ENCODE results near the gene GRM1.

DNA sequence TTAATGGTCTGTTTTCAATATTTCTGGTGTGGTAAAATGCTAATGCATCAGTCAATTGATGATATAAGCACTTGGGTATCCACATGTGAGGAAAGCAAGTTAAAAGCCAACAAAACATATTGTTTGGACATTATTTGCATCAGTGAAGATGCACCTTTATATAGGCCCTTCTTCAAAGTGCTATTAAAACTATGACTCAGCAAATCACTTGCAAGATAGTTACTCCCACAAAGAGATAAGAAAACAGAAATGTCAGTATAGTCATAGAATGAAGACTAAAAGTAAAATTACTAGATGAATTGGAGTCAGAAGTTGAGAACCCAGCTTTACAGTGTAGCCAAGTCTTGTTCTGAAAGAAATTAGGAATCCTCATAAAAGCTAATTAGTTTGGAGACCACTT is 14.6 kb upstream of the GRM1 start:
- TF ChIP-seq, protein P1, sequence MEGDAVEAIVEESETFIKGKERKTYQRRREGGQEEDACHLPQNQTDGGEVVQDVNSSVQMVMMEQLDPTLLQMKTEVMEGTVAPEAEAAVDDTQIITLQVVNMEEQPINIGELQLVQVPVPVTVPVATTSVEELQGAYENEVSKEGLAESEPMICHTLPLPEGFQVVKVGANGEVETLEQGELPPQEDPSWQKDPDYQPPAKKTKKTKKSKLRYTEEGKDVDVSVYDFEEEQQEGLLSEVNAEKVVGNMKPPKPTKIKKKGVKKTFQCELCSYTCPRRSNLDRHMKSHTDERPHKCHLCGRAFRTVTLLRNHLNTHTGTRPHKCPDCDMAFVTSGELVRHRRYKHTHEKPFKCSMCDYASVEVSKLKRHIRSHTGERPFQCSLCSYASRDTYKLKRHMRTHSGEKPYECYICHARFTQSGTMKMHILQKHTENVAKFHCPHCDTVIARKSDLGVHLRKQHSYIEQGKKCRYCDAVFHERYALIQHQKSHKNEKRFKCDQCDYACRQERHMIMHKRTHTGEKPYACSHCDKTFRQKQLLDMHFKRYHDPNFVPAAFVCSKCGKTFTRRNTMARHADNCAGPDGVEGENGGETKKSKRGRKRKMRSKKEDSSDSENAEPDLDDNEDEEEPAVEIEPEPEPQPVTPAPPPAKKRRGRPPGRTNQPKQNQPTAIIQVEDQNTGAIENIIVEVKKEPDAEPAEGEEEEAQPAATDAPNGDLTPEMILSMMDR (IDR thresholded peaks at IDR 0.05; ENCODE audit: borderline replicate concordance, extremely low read depth, low read length, poor library complexity, severe bottlenecking): no peak
- TF ChIP-seq EZH2 (IDR thresholded peaks at IDR 0.05; ENCODE audit: borderline replicate concordance, low read depth, low read length, severe bottlenecking): no peak

Measured in DND-41 (cell line).